ENCODE measurements around the gene TLDC2. TPM values are rescaled to one million over a fixed set of nuclear protein-coding genes. Genes with fewer than 3 reads are reported as not detected.

The TLDC2 gene
- total and polyA plus RNA-seq, 2 donors (not counting 1 experiment from before 2014, with no cell fraction given) = under 0.01 to 0.09 TPM

- no peak for DNase-seq (ENCODE audit: low read depth in 2 of 2)
These were observed 515 bp downstream of the TLDC2 start for GRCh38 chr20:36876473-36876833.

DNA sequence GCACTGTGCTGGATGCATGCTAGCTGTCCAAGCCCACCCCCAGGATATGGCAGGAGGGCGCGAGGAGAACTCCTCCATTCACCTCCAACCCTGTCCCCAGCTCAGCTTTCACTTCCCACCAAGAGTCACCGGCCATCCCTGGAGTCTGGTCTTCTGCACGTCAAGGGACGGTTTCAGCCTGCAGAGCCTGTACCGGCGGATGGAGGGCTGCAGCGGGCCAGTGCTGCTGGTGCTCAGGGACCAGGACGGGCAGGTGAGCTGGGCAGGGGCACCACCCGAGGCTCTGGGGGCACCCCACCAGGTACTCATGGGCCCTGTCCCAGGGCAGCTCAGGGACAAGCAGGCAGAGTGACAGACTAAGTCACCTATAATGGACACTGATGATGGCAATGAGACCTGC lies 3.0 kb downstream of the TLDC2 start:
- no peak overlapping the region for H3K9ac ChIP-seq (ENCODE audit: insufficient read depth, low read length)
- no peak for DNase-seq (ENCODE audit: low read depth in 2 of 2)
- H3K9me3 ChIP-seq (ENCODE audit: control insufficient read depth, insufficient read depth, low read depth, low read length) = no peaks in the 10 kb centered on the region
- no peak overlapping the region for H3K4me3 ChIP-seq (replicated peaks in 1 of 4; ENCODE audit: control extremely low read depth in 1 of 4, insufficient read depth in 1 of 4, low read depth in 3 of 4, low read length in 4 of 4)
- H3K27ac ChIP-seq (ENCODE audit: insufficient read depth, low read length) = no peak overlapping the region
- H3K79me2 ChIP-seq (ENCODE audit: control insufficient read depth, insufficient read depth, low read length) = no peaks in the 10 kb centered on the region
- H3K27me3 ChIP-seq (ENCODE audit: control insufficient read depth, insufficient read depth, low read length) = no peaks in the 10 kb centered on the region
- no peak overlapping the region for H3K4me2 ChIP-seq (ENCODE audit: extremely low read depth, insufficient read depth, low read length)
- H4K20me1 ChIP-seq (ENCODE audit: control insufficient read depth, extremely low read depth, insufficient read depth, low read length) = no peaks in the 10 kb centered on the region
- H3K36me3 ChIP-seq (ENCODE audit: control insufficient read depth, insufficient read depth, low read length) = no peaks in the 10 kb centered on the region
- TF ChIP-seq, protein P1, sequence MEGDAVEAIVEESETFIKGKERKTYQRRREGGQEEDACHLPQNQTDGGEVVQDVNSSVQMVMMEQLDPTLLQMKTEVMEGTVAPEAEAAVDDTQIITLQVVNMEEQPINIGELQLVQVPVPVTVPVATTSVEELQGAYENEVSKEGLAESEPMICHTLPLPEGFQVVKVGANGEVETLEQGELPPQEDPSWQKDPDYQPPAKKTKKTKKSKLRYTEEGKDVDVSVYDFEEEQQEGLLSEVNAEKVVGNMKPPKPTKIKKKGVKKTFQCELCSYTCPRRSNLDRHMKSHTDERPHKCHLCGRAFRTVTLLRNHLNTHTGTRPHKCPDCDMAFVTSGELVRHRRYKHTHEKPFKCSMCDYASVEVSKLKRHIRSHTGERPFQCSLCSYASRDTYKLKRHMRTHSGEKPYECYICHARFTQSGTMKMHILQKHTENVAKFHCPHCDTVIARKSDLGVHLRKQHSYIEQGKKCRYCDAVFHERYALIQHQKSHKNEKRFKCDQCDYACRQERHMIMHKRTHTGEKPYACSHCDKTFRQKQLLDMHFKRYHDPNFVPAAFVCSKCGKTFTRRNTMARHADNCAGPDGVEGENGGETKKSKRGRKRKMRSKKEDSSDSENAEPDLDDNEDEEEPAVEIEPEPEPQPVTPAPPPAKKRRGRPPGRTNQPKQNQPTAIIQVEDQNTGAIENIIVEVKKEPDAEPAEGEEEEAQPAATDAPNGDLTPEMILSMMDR (conservative IDR thresholded peaks at IDR 0.05 in 1 of 2, IDR thresholded peaks at IDR 0.05 in 1 of 2; ENCODE audit: low read depth in 1 of 2, low read length in 2 of 2) = no peak
- TF ChIP-seq EZH2 (IDR thresholded peaks at IDR 0.05; ENCODE audit: low read length, missing control alignments) = no peak
- no peaks in the 10 kb centered on the region for H3K4me1 ChIP-seq (ENCODE audit: control insufficient read depth, extremely low read depth, insufficient read depth, low read length)
- no peak overlapping the region for H2AFZ ChIP-seq (ENCODE audit: low read length)

More at GRCh38 chr20:36876473-36876833, 515 bp downstream of the TLDC2 start:
- no peak overlapping the region for H3K4me2 ChIP-seq (ENCODE audit: extremely low read depth, insufficient read depth, low read length)
- H2AFZ ChIP-seq (ENCODE audit: low read length) = no peak overlapping the region
- H3K27ac ChIP-seq (ENCODE audit: insufficient read depth, low read length) = no peak overlapping the region
- no peaks in the 10 kb centered on the region for H3K79me2 ChIP-seq (ENCODE audit: control insufficient read depth, insufficient read depth, low read length)
- no peaks in the 10 kb centered on the region for H4K20me1 ChIP-seq (ENCODE audit: control insufficient read depth, extremely low read depth, insufficient read depth, low read length)
- H3K4me1 ChIP-seq (ENCODE audit: control insufficient read depth, extremely low read depth, insufficient read depth, low read length) = no peaks in the 10 kb centered on the region
- H3K27me3 ChIP-seq (ENCODE audit: control insufficient read depth, insufficient read depth, low read length) = no peaks in the 10 kb centered on the region
- TF ChIP-seq, protein P1 (conservative IDR thresholded peaks at IDR 0.05 in 1 of 2, IDR thresholded peaks at IDR 0.05 in 1 of 2; ENCODE audit: low read depth in 1 of 2, low read length in 2 of 2) = no peak
- TF ChIP-seq EZH2 (IDR thresholded peaks at IDR 0.05; ENCODE audit: low read length, missing control alignments) = no peak
- no peaks in the 10 kb centered on the region for H3K9me3 ChIP-seq (ENCODE audit: control insufficient read depth, insufficient read depth, low read depth, low read length)
- H3K9ac ChIP-seq (ENCODE audit: insufficient read depth, low read length) = no peak overlapping the region
- H3K4me3 ChIP-seq (replicated peaks in 1 of 4; ENCODE audit: control extremely low read depth in 1 of 4, insufficient read depth in 1 of 4, low read depth in 3 of 4, low read length in 4 of 4) = no peak overlapping the region
- H3K36me3 ChIP-seq (ENCODE audit: control insufficient read depth, insufficient read depth, low read length) = no peaks in the 10 kb centered on the region

DNA sequence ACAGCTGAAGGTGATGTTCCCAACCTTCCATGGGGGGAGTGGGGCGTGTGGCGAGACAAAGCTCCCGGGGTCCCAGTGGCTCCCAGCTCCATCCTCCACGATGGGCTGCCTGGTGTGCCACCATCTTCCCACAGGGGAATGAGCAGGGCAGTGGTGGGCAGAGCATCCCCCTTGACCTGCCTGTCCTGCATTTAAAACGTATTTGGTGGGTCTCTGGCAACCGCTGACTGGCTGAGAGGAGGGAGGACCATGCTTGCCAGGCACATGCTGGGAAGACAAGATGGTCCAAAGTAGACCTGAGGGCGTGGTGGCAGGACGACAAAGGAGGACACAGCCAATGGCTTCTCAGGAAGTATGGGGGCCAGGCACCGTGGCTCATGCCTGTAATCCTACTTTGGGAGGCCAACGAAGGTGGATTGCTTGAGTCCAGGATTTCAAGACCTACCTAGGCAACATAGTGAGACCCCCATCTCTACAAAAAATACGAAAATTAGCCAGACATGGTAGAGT lies 4.9 kb downstream of the TLDC2 start:
- no peak overlapping the region for H3K9ac ChIP-seq (ENCODE audit: insufficient read depth, low read length)
- no peaks in the 10 kb centered on the region for H3K36me3 ChIP-seq (ENCODE audit: control insufficient read depth, insufficient read depth, low read length)
- H3K4me1 ChIP-seq (ENCODE audit: control insufficient read depth, extremely low read depth, insufficient read depth, low read length) = no peaks in the 10 kb centered on the region
- no peaks in the 10 kb centered on the region for H3K9me3 ChIP-seq (ENCODE audit: control insufficient read depth, insufficient read depth, low read depth, low read length)
- H3K27me3 ChIP-seq (ENCODE audit: control insufficient read depth, insufficient read depth, low read length) = no peaks in the 10 kb centered on the region
- no peaks in the 10 kb centered on the region for H3K79me2 ChIP-seq (ENCODE audit: control insufficient read depth, insufficient read depth, low read length)
- H3K4me3 ChIP-seq (replicated peaks in 1 of 4; ENCODE audit: control extremely low read depth in 1 of 4, insufficient read depth in 1 of 4, low read depth in 3 of 4, low read length in 4 of 4) = no peak overlapping the region
- TF ChIP-seq, protein P1 (conservative IDR thresholded peaks at IDR 0.05 in 1 of 2, IDR thresholded peaks at IDR 0.05 in 1 of 2; ENCODE audit: low read depth in 1 of 2, low read length in 2 of 2) = no peak
- TF ChIP-seq EZH2 (IDR thresholded peaks at IDR 0.05; ENCODE audit: low read length, missing control alignments) = no peak
- H3K27ac ChIP-seq (ENCODE audit: insufficient read depth, low read length) = no peak overlapping the region
- no peak for DNase-seq (ENCODE audit: low read depth in 2 of 2)
- H2AFZ ChIP-seq (ENCODE audit: low read length) = no peak overlapping the region
- no peaks in the 10 kb centered on the region for H4K20me1 ChIP-seq (ENCODE audit: control insufficient read depth, extremely low read depth, insufficient read depth, low read length)
- H3K4me2 ChIP-seq (ENCODE audit: extremely low read depth, insufficient read depth, low read length) = no peak overlapping the region
